SK-N-SH treated with all-trans-retinoic acid at 6 μM for 48 hours (cell line): ENCODE measurements around the gene DCP1B.

Source experiments
- ATAC-seq: fragments of 200-7000 bp; cut with Tn5 transposase; 3 replicates; pipeline ENCODE4 v1.9.1; 2020; ENCODE audit warnings: mild to moderate bottlenecking, moderate library complexity
- ARNTL ChIP-seq: fragments of 450-650 bp; formaldehyde crosslinking; IDR thresholded peaks from 2 replicates; pipeline ENCODE4 v1.5.0; 2020; ENCODE audit warnings: low read depth, mild to moderate bottlenecking, moderate library complexity, borderline replicate concordance
- BACH2 ChIP-seq: fragments of 250-450 bp; sonication (Bioruptor Pico); IDR thresholded peaks from 2 replicates; pipeline ENCODE4 v1.9.0; 2021; ENCODE audit warnings: mild to moderate bottlenecking, borderline replicate concordance
- GLIS3 ChIP-seq: fragments of 250-450 bp; sonication (Bioruptor Pico); IDR thresholded peaks from 2 replicates; pipeline ENCODE4 v1.5.0; 2020; ENCODE audit warnings: mild to moderate bottlenecking, moderate library complexity
- OSR1 ChIP-seq: fragments of 250-450 bp; sonication (Bioruptor Pico); IDR thresholded peaks from 2 replicates; pipeline ENCODE4 v1.8.0; 2022; ENCODE audit warnings: moderate library complexity, mild to moderate bottlenecking, inconsistent platforms
- PPARA ChIP-seq: fragments of 250-450 bp; sonication (Bioruptor Pico); IDR thresholded peaks from 2 replicates; pipeline ENCODE4 v1.5.0; 2020; ENCODE audit warnings: mild to moderate bottlenecking, borderline replicate concordance
- RARB ChIP-seq: fragments of 250-450 bp; sonication (Bioruptor Pico); IDR thresholded peaks from 2 replicates; pipeline ENCODE4 v1.8.0; 2021; ENCODE audit warnings: mild to moderate bottlenecking, moderate library complexity
- SNAI2 ChIP-seq: fragments of 250-450 bp; sonication (Bioruptor Pico); IDR thresholded peaks from 2 replicates; pipeline ENCODE4 v1.5.0; 2020; ENCODE audit warnings: mild to moderate bottlenecking, moderate library complexity
- TCF4 ChIP-seq: fragments of 250-450 bp; sonication (Bioruptor Pico); IDR thresholded peaks from 2 replicates; pipeline ENCODE4 v1.8.0; 2021; ENCODE audit warnings: mild to moderate bottlenecking, moderate library complexity, borderline replicate concordance
- TOX ChIP-seq: fragments of 250-450 bp; sonication (Bioruptor Pico); IDR thresholded peaks from 2 replicates; pipeline ENCODE4 v1.8.0; 2021; ENCODE audit warnings: mild to moderate bottlenecking, moderate library complexity, borderline replicate concordance
- ZC3H10 ChIP-seq: fragments of 250-450 bp; sonication (Bioruptor Pico); IDR thresholded peaks from 2 replicates; pipeline ENCODE4 v1.5.1; 2021; ENCODE audit warnings: mild to moderate bottlenecking, moderate library complexity
- ZFP3 ChIP-seq: fragments of 250-450 bp; sonication (Bioruptor Pico); IDR thresholded peaks from 2 replicates; pipeline ENCODE4 v1.5.0; 2020; ENCODE audit warnings: mild to moderate bottlenecking, moderate library complexity
- ZFP30 ChIP-seq: fragments of 450-650 bp; formaldehyde crosslinking; IDR thresholded peaks from 2 replicates; pipeline ENCODE4 v1.5.0; 2022; ENCODE audit warnings: mild to moderate bottlenecking, moderate library complexity
- ZNF565 ChIP-seq: fragments of 450-650 bp; formaldehyde crosslinking; conservative IDR thresholded peaks from 2 replicates; pipeline ENCODE4 v1.5.0; 2020; ENCODE audit warnings: low read depth, mild to moderate bottlenecking, moderate library complexity
- ZNF8 ChIP-seq: fragments of 450-650 bp; formaldehyde crosslinking; IDR thresholded peaks from 2 replicates; pipeline ENCODE4 v1.5.0; 2020; ENCODE audit warnings: mild to moderate bottlenecking, moderate library complexity
- TF ChIP-seq, protein P1 (sequence below): fragments of 250-450 bp; sonication (Bioruptor Pico); IDR thresholded peaks from 2 replicates; pipeline ENCODE4 v1.5.1; 2021; ENCODE audit warnings: mild to moderate bottlenecking, moderate library complexity
- TF ChIP-seq, protein P2 (sequence below): fragments of 250-450 bp; sonication (Bioruptor Pico); IDR thresholded peaks from 2 replicates; pipeline ENCODE4 v1.5.0; 2020; ENCODE audit warnings: mild to moderate bottlenecking, moderate library complexity
- TF ChIP-seq, protein P3 (sequence below): fragments of 250-450 bp; sonication (Bioruptor Pico); IDR thresholded peaks from 2 replicates; pipeline ENCODE4 v1.8.0; 2021; ENCODE audit warnings: low read depth, mild to moderate bottlenecking, moderate library complexity, borderline replicate concordance
- TF ChIP-seq, protein P4 (sequence below): fragments of 250-450 bp; sonication (Bioruptor Pico); IDR thresholded peaks from 2 replicates; pipeline ENCODE4 v1.8.0; 2020; ENCODE audit warnings: mild to moderate bottlenecking, moderate library complexity, borderline replicate concordance
- TF ChIP-seq, protein P5 (sequence below): fragments of 250-450 bp; sonication (Bioruptor Pico); IDR thresholded peaks from 2 replicates; pipeline ENCODE4 v1.5.1; 2020; ENCODE audit warnings: low read depth, mild to moderate bottlenecking, moderate library complexity

Gene DCP1B

DNA sequence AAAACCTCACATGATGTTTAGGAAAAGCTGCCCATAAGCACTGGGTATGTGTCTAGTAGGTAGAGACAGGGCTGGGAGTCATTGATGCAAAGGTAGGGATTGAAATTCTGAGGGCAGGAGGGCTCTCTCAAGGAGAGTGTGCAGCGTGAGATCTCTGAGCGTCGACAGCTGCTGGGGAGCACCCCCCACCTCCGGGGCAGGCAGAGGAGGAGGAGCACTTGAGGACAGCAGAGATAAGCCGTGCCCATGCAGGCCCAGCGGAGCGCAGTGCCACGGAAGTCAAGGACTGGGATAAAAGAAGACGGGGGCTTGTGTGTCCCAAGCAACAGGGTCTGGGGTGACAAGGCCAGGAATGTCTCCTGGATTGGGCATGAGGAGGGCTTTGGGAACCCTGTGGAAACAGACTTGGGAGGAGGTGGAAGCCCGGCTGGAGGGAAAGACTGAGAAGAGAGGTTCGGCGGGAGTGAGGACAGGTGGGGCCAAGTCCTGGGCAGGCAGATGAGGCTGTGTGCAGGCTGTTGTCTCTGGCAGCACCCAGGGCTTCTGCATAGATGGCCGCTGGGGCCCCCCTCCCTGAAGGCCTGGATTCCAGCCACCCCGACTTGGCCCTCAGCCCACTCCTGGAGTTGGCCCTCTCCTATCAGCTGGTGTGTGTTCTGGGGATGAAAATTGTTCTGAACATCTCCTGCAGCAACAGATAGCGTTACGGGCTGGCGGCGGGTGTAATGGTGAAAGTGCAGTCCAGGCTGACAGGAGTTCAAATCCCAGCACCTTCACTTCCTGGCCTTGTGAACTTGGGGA is 87.7 kb downstream of the DCP1B start:
- no peak for TF ChIP-seq ZC3H10
- TF ChIP-seq TCF4 (CRISPR knock-in tag), result no peak
- no peak for TF ChIP-seq ZNF565 (CRISPR knock-in tag)
- TF ChIP-seq ARNTL (CRISPR knock-in tag), result no peak
- TF ChIP-seq, protein P1, sequence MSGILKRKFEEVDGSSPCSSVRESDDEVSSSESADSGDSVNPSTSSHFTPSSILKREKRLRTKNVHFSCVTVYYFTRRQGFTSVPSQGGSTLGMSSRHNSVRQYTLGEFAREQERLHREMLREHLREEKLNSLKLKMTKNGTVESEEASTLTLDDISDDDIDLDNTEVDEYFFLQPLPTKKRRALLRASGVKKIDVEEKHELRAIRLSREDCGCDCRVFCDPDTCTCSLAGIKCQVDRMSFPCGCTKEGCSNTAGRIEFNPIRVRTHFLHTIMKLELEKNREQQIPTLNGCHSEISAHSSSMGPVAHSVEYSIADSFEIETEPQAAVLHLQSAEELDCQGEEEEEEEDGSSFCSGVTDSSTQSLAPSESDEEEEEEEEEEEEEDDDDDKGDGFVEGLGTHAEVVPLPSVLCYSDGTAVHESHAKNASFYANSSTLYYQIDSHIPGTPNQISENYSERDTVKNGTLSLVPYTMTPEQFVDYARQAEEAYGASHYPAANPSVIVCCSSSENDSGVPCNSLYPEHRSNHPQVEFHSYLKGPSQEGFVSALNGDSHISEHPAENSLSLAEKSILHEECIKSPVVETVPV, result no peak
- no peak for TF ChIP-seq ZNF8
- TF ChIP-seq RARB (CRISPR knock-in tag), result no peak
- TF ChIP-seq SNAI2, result no peak
- TF ChIP-seq, protein P2, sequence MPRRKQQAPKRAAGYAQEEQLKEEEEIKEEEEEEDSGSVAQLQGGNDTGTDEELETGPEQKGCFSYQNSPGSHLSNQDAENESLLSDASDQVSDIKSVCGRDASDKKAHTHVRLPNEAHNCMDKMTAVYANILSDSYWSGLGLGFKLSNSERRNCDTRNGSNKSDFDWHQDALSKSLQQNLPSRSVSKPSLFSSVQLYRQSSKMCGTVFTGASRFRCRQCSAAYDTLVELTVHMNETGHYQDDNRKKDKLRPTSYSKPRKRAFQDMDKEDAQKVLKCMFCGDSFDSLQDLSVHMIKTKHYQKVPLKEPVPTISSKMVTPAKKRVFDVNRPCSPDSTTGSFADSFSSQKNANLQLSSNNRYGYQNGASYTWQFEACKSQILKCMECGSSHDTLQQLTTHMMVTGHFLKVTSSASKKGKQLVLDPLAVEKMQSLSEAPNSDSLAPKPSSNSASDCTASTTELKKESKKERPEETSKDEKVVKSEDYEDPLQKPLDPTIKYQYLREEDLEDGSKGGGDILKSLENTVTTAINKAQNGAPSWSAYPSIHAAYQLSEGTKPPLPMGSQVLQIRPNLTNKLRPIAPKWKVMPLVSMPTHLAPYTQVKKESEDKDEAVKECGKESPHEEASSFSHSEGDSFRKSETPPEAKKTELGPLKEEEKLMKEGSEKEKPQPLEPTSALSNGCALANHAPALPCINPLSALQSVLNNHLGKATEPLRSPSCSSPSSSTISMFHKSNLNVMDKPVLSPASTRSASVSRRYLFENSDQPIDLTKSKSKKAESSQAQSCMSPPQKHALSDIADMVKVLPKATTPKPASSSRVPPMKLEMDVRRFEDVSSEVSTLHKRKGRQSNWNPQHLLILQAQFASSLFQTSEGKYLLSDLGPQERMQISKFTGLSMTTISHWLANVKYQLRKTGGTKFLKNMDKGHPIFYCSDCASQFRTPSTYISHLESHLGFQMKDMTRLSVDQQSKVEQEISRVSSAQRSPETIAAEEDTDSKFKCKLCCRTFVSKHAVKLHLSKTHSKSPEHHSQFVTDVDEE (CRISPR knock-in tag), result no peak
- TF ChIP-seq, protein P3, sequence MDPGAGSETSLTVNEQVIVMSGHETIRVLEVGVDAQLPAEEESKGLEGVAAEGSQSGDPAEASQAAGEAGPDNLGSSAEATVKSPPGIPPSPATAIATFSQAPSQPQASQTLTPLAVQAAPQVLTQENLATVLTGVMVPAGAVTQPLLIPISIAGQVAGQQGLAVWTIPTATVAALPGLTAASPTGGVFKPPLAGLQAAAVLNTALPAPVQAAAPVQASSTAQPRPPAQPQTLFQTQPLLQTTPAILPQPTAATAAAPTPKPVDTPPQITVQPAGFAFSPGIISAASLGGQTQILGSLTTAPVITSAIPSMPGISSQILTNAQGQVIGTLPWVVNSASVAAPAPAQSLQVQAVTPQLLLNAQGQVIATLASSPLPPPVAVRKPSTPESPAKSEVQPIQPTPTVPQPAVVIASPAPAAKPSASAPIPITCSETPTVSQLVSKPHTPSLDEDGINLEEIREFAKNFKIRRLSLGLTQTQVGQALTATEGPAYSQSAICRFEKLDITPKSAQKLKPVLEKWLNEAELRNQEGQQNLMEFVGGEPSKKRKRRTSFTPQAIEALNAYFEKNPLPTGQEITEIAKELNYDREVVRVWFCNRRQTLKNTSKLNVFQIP (CRISPR knock-in tag), result no peak
- no peak for TF ChIP-seq PPARA
- TF ChIP-seq ZFP3 (CRISPR knock-in tag), result no peak
- TF ChIP-seq, protein P4, sequence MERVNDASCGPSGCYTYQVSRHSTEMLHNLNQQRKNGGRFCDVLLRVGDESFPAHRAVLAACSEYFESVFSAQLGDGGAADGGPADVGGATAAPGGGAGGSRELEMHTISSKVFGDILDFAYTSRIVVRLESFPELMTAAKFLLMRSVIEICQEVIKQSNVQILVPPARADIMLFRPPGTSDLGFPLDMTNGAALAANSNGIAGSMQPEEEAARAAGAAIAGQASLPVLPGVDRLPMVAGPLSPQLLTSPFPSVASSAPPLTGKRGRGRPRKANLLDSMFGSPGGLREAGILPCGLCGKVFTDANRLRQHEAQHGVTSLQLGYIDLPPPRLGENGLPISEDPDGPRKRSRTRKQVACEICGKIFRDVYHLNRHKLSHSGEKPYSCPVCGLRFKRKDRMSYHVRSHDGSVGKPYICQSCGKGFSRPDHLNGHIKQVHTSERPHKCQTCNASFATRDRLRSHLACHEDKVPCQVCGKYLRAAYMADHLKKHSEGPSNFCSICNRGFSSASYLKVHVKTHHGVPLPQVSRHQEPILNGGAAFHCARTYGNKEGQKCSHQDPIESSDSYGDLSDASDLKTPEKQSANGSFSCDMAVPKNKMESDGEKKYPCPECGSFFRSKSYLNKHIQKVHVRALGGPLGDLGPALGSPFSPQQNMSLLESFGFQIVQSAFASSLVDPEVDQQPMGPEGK, result no peak
- TF ChIP-seq ZFP30, result no peak
- TF ChIP-seq, protein P5, sequence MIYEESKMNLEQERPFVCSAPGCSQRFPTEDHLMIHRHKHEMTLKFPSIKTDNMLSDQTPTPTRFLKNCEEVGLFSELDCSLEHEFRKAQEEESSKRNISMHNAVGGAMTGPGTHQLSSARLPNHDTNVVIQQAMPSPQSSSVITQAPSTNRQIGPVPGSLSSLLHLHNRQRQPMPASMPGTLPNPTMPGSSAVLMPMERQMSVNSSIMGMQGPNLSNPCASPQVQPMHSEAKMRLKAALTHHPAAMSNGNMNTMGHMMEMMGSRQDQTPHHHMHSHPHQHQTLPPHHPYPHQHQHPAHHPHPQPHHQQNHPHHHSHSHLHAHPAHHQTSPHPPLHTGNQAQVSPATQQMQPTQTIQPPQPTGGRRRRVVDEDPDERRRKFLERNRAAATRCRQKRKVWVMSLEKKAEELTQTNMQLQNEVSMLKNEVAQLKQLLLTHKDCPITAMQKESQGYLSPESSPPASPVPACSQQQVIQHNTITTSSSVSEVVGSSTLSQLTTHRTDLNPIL (CRISPR knock-in tag), result no peak
- no peak for TF ChIP-seq OSR1
- no peak for TF ChIP-seq GLIS3 (CRISPR knock-in tag)

DNA sequence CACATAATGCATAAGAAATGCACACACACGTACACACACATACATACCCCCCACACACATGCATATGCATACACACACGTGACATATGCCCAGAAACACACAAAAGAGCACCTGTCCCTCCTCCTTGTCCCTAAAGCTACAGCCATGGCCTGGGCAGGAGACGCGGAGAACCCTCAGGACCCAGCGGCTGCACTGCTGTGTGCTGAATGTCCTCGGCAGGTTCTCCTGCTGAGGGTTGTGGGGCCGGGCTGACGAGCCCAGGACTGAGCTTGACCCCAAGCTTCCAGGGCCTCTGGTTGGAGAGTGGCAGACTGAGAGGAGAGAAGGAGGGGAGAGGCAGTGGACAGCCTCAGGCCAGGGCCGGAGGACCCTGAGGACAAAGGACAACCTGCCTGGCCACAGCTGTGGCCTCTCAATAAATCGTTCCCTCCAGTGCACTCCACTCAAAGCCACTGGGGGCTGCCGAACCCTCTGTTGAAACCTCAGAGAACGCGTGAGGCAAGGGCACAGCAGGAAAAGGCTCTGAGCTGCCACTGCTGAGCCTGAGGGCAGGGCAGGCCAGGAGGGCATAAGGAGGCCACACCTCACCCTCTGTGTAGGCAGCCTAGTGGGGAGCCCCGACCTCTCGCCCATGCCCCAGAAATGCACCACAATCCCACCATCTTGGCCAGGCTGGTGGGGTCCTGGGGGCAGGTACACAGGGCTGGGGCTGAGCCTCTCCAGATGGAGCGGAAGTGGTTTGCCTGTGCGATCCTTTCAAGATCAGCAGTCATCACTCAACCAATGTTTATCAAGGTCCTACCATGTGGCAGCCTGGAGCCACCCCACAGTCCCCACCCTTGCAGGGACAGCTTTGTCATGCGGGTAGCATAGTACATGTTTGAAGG is 88.9 kb downstream of the DCP1B start:
- TF ChIP-seq GLIS3 (CRISPR knock-in tag) (no peak), RARB (CRISPR knock-in tag) (no peak), BACH2 (CRISPR knock-in tag) (no peak), ZNF8 (no peak), TOX (CRISPR knock-in tag) (no peak), ZNF565 (CRISPR knock-in tag) (no peak)
- TF ChIP-seq, protein P4, result no peak
- TF ChIP-seq, protein P5 (CRISPR knock-in tag), result no peak
- TF ChIP-seq, protein P2 (CRISPR knock-in tag), result no peak
- TF ChIP-seq, all 23 proteins: peak for 0
- ATAC-seq, result no peak

More for the DNA sequence above, 87.7 kb downstream of the DCP1B start:
- ATAC-seq, result peak; percentile 19; the same call in 2 of the 3 replicates
